Activated T-helper 1 cell treated with Interleukin-2 at 50 U/mL for 16 hours (primary cell): Measurements from ENCODE around the gene LDB2.
"Not testable (repeated sequence)": the region's sequence is repeated elsewhere in the genome, so short reads cannot be mapped to it uniquely, and the experiment has no call there.

Experiments
- DNase-seq: peaks from one replicate; pipeline ENCODE4 v3.0.0-alpha.2; 2020; ENCODE audit warnings: low read depth

LDB2 gene

DNA sequence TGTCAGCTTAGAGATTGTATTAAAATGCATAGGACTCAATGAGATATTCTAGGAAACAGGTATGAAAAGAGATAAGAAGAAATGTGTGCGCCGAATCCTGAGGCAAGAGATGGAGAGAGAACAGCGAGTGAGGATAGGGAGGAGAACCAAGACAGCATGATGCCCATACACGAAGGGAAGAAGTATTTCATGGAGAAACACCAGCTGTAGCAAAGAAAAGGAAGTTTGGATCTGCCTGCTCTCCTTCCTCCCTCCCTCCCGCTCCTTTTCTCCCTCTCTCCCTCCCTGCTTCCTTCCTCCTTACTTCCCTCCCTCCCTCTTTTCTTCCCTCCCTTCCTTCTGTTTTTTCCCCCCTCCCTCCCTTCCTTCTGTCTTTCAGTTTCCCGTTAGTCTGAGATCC, 353.6 kb downstream of the LDB2 start:
- no peak for DNase-seq

DNA sequence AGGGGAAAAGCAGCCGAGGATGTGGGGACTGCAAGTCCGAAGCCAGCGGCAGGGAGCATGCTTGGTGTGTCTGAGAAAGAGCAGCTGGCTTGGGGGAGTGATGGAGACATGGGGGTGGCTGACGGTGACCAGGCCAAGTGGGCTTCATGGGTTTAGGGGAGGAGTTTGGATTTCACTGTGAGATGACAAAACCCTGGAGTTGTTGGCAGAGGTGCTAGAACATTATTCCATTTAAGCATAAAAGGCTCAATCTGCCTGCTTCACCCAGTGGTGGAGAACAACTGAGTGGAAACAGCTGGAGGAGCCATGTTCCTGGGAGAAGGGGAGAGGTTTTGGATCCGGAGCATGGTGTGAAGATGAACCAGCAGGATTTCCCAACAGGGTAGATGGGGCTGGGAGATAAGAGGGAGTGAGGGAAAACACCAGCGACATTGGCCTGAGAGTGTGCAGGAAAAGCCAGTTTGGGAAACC, 354.2 kb downstream of the LDB2 start:
- DNase-seq, result no peak

DNA sequence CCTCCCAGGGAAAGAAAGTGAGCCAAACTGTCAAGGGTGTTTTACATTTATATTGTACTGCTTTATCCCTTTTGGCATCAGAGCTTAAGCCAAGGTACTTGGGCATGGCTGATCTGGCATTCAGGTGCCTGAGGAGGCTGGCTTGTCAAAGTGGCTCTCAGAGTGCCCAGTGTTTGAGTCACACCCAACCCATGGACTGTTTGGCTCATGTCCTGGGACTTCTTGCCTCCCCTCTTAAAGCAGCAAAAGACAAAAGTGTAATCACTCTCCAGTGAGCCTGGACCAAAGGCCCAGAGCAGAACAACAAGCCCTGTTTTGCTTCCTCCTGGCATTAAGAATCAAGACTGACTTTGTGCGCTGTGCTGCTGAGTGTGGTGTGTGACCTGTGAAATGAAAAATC, 360.5 kb downstream of the LDB2 start:
- DNase-seq, result no peak

DNA sequence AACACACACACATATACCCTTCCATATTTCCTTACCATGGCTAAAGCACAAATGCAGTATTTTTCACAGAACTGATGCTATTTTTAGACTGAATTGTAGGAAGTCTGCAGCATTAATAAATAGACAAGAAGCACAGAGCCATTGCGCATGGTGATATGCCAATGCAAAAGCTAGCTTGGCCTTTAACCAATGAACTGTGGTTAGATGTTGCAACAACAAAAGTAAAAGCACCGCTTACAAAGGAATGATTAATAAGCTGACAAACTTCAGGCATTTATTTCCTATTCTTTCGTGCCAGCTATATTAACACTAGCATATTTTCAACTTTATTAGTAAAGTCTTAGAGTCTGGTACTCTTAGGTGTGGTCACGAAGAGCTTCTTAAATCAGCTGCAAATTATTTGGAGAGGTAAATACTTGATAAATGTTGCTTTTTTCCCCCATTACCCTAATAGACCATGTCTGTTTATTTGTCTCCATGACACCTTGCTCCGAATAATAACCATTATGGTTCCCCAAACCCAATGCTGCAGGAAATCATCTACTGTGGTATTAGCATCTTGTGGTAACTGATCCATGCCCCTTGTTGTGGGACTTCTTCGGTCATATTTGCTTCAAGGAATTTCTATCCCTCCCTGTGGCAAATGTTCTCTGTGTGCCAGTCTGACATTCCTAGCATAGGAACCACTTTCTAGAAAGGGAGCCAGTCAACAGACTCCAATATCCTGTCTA, 366.0 kb downstream of the LDB2 start:
- DNase-seq, result no peak

DNA sequence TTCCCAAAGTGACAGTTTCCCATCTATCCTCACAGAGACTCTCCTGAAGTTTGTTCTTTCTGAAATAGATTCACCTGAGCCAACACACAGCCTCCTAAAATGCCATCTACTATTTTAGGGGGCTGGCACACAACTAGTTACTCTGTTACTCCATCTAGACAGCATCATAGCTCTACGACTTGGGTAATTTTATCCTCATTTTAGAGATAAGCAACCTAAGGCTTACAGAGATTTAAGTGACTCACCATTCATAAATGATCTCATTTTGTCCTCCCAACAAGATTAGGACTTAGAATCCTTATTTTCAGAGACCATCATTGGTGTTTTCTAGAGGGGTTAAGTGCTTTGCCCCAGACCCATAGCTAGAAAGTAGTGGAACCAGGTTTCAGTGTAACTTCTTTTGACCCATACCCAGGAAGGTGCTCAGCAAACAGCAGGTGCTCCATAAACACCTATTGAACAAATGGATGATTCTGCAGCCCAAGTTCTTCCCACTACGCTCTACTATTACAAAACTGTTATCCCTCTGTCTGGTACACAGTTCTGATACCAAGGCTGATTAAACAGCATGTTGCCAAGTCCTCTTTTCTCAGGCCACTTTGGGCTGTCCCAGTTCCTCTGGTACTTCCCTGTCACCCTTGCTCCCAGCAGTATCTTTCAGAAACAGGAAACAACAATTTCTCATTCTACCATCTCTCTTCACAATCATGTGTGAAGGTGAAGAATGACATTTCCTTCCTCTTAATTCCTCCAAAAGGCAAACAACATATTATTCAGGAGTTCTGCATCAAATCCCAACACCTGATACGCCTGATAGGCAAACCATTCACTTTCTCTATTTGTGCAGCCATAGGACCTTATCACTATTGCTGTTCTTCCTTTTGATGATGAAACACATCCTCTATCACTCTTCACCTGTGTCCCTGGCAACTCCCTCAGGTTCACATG, 367.5 kb downstream of the LDB2 start:
- DNase-seq, result no peak

DNA sequence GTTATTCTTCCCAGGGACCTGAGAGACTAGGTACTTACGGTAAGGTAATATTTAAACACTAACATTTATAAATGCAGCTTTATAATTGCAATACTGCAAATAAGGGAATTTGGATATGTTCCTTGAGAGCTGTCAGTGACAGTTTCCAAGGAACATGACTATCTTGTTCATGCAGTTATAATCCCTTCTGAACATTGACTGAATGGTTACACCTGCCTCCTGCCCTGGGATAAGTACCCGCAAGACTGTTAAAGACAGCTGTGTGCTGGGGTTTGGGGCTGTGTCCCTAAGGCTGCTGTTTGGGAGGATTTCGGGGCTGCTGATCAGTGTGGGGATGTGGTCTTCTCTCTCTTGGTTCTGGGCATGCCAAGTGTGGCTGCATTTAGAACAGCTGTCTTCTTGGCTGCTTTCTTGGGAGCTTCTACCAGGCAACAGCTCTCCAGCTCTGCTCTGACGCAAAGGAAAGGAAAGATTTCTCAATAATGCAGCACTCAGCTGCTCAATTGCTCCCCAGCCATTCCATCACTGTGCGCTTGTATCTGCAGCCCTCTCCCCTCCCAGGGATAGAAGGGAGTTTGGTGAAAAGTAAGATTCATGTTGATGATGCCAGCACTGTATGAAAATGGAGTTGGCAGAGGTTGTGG, 373.4 kb downstream of the LDB2 start:
- no peak for DNase-seq

DNA sequence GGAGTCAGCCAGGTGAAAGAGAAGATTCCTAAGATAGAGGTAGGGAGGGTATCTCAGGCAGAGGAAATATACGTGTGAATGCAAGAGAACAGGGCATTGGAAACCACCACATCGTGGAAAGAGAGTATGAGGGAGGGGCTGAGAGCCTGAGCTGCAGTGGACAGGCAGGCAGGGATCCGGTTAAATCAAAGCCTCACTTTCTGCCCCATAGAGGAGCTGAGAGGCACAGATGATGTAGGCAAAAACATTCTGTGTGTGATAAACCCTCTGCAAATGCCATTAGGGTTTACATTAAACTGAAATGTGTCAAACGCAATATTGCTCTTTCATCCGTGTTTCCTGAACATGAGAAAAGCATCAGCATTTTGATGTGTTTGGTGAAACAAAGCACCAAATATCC, 374.0 kb downstream of the LDB2 start:
- DNase-seq, result no peak

DNA sequence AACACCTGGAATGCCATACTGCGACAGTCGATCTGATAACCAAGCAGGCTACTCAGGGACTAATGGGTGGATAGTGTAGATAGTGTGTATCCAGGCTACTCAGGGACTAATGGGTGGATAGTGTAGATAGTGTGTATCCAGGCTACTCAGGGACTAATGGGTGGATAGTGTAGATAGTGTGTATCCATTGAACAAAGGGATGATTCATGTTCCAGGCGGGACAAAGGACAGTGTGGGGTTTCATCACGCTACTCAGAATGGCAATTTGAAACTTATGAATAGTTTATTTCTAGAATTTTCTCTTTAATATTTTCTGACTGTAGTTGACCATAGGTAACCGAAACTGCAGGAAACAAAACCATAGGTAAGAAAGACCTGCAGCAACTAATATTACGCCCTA, 374.9 kb downstream of the LDB2 start:
- DNase-seq, result not testable (repeated sequence)

DNA sequence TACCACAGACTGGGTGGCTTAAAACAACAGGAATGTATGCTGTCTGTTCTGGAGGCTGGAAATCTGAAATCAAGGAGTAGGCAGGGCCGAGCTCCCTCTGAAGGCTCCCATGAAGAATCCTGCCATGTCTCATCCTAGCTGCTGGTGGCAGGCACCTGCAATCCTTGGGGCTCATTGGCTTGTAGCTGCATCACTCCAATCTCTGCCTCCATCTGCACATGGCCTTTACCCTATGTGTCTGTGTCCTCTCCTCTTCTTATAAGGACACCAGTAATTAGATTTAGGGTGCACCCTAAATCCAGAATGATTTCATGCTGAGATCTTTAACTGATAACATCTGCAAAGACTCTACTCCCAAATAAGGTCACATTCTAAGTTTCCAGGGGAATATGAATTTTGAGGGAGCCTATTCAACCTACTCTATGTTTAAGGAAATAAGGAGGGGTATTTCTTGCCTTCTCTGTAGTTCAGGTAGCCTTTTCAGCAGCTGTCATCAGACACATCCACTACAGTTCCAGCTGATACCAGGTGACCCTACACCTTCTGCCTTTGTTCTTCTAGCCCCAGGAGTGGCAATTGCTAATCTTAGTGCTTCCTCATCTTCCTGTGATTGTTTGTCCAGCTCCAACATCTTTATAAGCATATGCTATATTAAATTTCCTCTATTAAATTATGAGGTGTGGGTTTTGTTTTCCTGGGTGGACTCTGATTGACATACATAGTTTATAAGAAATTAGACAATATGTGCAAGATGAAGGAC, 377.1 kb downstream of the LDB2 start:
- DNase-seq, result no peak

DNA sequence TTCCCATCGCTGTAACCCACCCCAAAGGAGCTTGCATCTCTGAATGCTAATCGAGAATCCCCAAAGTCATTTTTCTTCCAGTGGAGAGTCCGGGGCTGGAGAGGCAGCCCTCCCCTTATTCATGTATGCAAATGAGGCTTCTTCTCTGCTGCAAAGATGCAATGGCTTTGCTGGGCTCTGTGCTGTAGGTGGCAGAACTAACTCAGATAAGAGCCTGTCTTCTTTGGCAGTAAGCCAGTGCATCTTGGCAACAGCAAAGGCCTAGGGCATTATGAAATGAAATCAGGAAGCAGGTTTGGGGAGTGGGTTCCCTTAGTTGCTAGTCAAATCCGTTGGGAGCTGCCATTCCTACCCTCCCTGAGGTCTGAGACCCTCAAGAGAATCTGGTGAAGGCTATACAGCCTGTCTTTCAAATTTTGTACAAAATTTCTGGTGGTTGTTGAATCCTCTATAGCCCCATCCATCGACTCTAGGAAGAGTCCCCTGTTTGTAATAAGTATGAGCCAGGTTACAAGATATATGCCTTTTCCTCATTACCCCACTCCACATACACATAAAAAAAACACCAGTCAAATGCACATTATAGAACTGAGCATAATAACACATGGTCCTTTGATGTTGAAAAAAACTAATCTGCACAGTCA, 381.5 kb downstream of the LDB2 start:
- DNase-seq, result no peak

DNA sequence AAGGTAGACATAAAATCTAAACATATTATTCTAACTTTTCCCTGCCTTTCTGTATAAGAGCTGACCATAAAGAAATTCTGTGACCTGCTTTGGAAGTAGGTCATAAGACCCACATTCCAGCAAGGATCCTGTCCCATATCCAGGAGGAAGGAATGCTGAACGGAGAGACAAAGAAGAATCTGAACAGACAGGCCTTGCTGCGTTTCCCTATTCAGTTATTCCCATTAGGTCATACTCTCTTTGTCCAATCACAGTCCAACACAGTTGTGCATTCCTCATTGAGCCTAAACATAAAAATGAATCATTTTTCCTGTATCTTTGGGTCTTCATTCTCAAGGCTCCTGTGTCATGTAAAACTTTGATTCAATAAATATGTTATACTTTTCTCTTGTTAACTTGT, 384.6 kb downstream of the LDB2 start:
- DNase-seq, result no peak

DNA sequence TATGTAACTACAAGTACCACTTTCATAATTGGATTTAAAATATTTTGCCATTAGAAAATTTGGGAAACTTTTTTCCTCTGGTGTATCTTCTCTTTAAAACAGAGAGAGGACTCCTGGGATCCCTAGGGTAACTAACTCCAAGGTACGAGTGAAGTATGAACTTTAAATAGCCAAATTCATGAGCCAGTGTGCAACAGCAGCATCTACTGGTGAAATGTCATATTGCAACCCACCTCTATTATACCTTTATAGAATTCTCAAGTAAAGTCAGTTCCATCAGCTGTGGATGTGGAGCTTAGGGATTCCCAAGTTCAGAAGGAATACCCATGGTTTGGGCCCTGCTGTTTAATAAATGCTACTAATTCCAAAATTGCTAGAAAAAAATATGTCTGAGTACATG, 389.5 kb downstream of the LDB2 start:
- DNase-seq, result no peak

DNA sequence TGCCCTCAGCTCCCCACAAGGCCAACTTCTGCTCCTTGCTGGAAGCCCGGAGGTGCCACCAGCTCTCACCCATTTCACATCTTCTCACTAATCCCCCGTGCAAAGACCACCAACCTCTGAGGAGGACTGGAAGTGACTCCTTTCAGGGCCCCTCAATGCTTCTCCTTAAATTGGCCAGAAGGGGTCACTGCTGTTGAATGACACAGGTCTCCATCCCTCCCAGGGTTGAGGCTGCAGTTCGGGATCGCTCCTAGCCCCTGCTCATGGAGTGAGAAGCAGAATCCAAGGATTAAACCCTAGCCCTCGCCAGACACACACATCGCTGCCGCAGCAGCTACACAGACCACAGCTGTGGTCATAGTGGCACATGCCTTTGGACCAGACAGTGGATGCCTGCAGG, 392.7 kb downstream of the LDB2 start:
- no peak for DNase-seq

DNA sequence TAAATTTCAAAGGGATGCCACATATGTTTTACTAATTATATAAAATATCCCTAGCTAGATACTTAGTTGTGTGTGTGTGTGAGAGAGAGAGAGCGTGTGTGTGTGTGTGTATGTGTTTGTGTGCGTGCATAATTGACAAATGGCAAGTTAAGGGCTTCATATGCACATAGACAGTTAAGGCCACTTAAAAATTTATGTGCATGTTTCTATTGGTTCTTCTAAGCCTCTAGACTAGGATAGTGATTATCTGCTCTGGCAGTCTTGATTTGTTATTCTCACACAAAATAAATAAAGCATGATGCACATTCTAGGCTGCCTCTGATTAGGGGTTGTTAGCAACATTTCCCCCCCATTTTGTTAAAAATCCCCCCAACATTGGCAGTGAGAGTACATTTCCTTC, 393.2 kb downstream of the LDB2 start:
- DNase-seq, result no peak

DNA sequence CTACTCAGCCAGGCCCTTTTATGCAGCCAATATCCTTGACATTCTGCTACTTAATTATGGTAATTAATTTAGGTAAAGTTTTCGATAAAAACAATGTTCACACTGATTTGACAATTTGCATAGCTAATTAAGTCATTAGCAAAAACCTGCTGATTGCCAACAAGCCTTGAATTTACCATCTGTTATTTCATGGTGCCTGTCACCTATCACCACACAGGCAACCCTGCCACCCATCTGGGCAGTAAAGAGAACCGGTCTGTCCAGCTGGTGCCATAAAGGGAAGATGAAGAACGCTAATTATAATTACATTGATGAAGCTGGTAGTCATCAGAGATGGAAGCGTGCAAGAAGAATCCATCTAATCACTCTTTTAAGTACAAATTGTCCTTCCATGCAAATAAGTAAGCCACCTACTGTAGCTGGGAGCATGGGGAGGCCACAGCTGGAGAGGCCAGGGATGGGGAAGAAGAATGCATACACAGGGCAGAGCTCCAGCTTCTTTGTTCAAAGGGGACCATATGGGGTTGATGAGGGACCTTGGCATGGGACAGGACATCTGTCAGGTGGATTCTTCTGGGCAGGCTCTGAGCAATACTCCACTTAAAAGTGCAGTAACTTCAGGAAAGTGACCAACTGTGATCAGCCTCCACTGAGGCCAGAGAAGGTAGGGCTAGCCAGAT, 394.9 kb downstream of the LDB2 start:
- no peak for DNase-seq

DNA sequence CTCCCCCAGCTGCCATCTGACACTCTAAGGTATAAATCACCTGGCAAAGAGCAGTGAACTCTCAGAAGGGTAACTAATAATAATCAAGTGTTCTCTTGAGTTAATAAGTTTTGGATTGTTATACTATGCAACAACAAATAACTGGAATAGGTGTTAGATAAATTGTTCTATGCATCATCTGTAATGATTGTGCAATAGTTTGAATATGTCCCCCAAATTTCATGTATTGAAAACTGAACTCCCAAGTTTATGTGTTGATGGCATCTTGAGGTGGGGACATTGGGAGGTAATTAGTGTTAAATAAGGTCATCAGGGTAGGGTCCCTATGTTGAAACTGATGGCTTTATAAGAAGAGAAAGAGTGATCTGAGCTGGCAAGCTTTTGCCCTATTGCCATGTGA, 399.5 kb downstream of the LDB2 start:
- DNase-seq, result no peak

DNA sequence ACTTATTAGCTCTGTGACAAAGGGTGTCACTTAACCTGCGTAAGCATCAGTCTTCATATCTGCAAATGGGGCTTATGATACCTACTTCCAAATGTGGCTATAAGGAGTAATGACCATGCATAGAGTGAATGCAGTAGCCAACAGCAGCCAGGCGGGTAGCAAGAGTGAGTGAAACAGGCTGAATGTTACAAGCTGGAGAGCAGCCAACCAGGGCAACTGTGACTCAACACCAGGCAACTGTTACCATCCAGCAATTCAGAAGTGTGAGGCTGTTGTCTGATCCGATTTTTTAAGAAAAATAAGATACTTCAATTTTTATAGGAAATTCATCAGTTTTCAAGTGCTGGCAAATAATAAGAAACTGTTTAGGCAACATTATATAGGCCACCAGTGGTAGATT, 401.9 kb downstream of the LDB2 start:
- no peak for DNase-seq

DNA sequence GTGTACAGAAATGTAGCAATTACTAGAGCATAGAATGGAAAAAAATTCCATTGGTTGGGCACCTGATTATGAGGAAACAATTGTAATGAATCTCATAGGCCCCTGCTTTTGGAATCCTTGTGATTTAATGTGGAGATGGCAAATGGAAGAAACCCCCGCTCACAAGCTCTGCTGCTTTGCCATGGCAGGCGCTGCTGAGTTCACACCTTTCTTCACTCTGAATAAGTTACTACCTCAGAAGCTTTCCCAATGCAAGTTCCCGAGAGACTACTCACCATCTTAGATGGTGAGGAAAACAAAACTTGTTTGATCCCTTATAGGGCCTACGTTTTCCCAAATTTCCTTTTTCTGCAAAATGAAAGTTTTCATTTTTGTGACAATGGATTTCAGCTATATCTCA, 405.6 kb downstream of the LDB2 start:
- no peak for DNase-seq

DNA sequence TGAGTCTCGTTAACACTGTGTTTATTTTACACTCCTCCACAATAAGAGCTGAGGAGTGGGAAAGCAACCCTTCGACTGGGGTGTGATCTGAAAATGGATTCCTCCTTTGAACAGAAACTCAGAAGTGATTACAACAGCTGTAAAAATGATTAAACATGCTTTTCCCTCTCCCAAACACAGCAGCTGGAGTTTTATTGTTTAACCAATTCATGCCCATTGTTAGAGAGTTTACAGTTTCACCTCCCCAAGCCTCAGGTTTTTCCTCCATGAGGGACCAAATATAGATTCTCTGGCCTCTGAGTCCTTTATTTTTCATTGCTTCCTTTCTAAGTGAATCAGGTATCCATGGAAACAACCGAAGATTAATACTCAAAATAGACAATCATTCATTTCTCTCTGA, 409.2 kb downstream of the LDB2 start:
- no peak for DNase-seq

DNA sequence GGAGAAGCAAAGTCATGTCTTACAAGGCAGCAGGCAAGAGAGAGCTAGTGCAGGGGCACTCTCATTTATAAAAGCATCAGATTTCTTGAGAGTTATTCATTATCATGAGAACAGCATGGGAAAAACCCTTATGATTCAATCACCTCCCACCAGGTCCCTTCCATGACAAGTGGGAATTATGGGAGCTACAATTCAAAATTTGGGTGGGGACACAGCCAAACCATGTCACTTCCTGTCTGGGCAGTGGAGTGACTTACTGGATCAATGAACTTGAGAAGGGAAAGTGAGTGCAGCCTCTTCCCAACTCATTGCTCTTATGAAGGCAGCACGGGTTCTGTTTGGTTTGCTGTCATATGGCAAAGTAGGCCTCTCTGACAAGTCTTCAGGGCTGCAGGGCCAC, 410.4 kb downstream of the LDB2 start:
- DNase-seq, result no peak

DNA sequence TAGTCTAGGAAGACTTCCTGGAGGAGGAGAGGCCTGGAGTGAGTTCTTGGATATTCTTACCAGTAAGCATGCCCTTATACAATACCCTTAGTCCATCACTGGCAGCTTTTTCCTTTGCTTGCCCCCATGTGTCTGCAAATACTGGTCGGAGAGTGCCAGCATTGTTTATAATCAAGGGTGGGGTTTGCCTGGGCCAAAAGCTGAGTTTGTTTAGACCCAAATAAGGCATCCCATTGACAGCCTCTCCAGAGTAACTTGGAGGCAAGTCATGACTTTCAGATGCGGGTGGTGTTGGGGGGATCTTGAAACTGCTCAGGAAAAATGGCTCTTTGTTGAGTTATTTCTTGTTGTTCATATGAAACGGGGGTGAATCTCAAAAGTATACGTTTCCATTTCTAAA, 413.7 kb downstream of the LDB2 start:
- no peak for DNase-seq
